Islet of Langerhans (tissue), 1 donor: ENCODE data around the gene STRADA.

Experiments
- FAIRE-seq: peaks from one replicate; lab custom pipeline; 2011; peaks lifted over from hg19 to GRCh38; lab: Jason Lieb, UNC

Gene STRADA

GRCh38 chr17:63682981-63683380 lies 58.6 kb downstream of the STRADA start:
- FAIRE-seq: no peak

- FAIRE-seq: no peak
Measured at GRCh38 chr17:63682441-63682840, 59.2 kb downstream of the STRADA start.

- FAIRE-seq: no peak
Measured at GRCh38 chr17:63681530-63681929, 60.1 kb downstream of the STRADA start.

GRCh38 chr17:63680700-63681099 lies 60.9 kb downstream of the STRADA start:
- FAIRE-seq: no peak

- FAIRE-seq: no peak
Measured at GRCh38 chr17:63679214-63679613, 62.4 kb downstream of the STRADA start.

- no peak for FAIRE-seq
Measured at GRCh38 chr17:63676584-63676983, 65.0 kb downstream of the STRADA start.

- FAIRE-seq: no peak
Measured at GRCh38 chr17:63675607-63676546, 65.7 kb downstream of the STRADA start.

GRCh38 chr17:63675231-63675606 lies 66.4 kb downstream of the STRADA start:
- FAIRE-seq: no peak

GRCh38 chr17:63672856-63673255 lies 68.7 kb downstream of the STRADA start:
- no peak for FAIRE-seq

- no peak for FAIRE-seq
Measured at GRCh38 chr17:63665527-63666214, 75.9 kb downstream of the STRADA start.

GRCh38 chr17:63659850-63660249 lies 81.7 kb downstream of the STRADA start:
- no peak for FAIRE-seq

GRCh38 chr17:63658366-63658765 lies 83.2 kb downstream of the STRADA start:
- no peak for FAIRE-seq

- FAIRE-seq: no peak
Measured at GRCh38 chr17:63657786-63658185, 83.8 kb downstream of the STRADA start.

- no peak for FAIRE-seq
Measured at GRCh38 chr17:63653050-63653449, 88.5 kb downstream of the STRADA start.
